SK-N-MC (cell line): ENCODE measurements around the gene AK8.

ENCODE experiments used
- EZH2 ChIP-seq: fragments of 200-600 bp; sonication (generic); IDR thresholded peaks from one replicate; pipeline ENCODE4 v1.6.1; 2017; ENCODE audit warnings: antibody characterized with exemption
- POLR2AphosphoS5 ChIP-seq: IDR thresholded peaks from 2 replicates; pipeline ENCODE4 v1.6.1; 2012; ENCODE audit warnings: mild to moderate bottlenecking, low read depth, low read length, borderline replicate concordance

GRCh38 chr9:132838291-132838690 is 39.8 kb downstream of the AK8 start:
- no peak for TF ChIP-seq EZH2
- no peak for TF ChIP-seq POLR2AphosphoS5
